Mucosa of descending colon (tissue), 3 donors: Measurements from ENCODE around the gene OR51G2. TPM values are rescaled to one million over a fixed set of nuclear protein-coding genes. Genes with fewer than 3 reads are reported as not detected.
A peak's percentile ranks its signal among the peaks of the same experiment; 100 is the strongest.

ENCODE experiments used
- ATAC-seq: fragments of 200-7000 bp; cut with Tn5 transposase; one replicate; pipeline ENCODE4 v1.9.1; 2020; ENCODE audit warnings: mild to moderate bottlenecking, moderate library complexity
- DNase-seq, 3 donors: peaks; one replicate each; pipeline ENCODE4 v3.0.0-alpha.2; 2020
- H3K36me3 ChIP-seq: fragments of 200-600 bp; one replicate; pipeline ENCODE4 v1.8.0; 2021; ENCODE audit warnings: low read depth, mild to moderate bottlenecking
- H3K4me1 ChIP-seq: fragments of 200-600 bp; one replicate; pipeline ENCODE4 v1.8.0; 2021; ENCODE audit warnings: low read depth, mild to moderate bottlenecking
- H3K4me3 ChIP-seq: fragments of 200-600 bp; one replicate; pipeline ENCODE4 v1.8.0; 2021; ENCODE audit warnings: mild to moderate bottlenecking
- H3K9me3 ChIP-seq: fragments of 200-600 bp; one replicate; pipeline ENCODE4 v1.8.0; 2021; ENCODE audit warnings: mild to moderate bottlenecking
- CTCF ChIP-seq: fragments of 200-600 bp; IDR thresholded peaks from one replicate; pipeline ENCODE4 v1.8.0; 2022; ENCODE audit warnings: antibody characterized with exemption, mild to moderate bottlenecking
- intact Hi-C, 2 donors: fragments of 100-400 bp; cut with DNase I in 1 of 2; cut with micrococcal nuclease in 1 of 2; formaldehyde crosslinking; loops; one replicate each; pipeline versions ENCODE4 v1.11.0 to v1.11.1; 2022; cut with DNase I, micrococcal nuclease
- total RNA-seq, 3 donors: library from RNA; stranded (reverse); fragmentation: NEBNext Ultra II Directional in 2 of 3; extraction: Animal tissue kit (Norgen Biotek cat#: 25700) in 2 of 3; gene quantifications; one replicate each; pipeline versions ENCODE4 v1.2.1 to v1.2.4, GENCODE V29; 2021 to 2023
- donor health status: DM: no; HTN: no; CAD: no; lungs with moderate emphysema.
- donor health status: DM: no; HTN: no; CAD: no.
- donor health status: DM: no; HTN: yes; CAD: no.

OR51G2 gene
- total RNA-seq, 3 donors from 2014 or later: not detected

GRCh38 chr11:4916581-4916980 lies 2.6 kb downstream of the OR51G2 start:
- H3K4me1 ChIP-seq: no peaks in the 10 kb centered on the region
- no peak overlapping the region for H3K4me3 ChIP-seq
- no peak for DNase-seq
- no peaks in the 10 kb centered on the region for H3K9me3 ChIP-seq
- TF ChIP-seq CTCF: no peak
- no peaks in the 10 kb centered on the region for H3K36me3 ChIP-seq
- intact Hi-C loops: no loop called here
- ATAC-seq: no peak

- no peaks in the 10 kb centered on the region for H3K9me3 ChIP-seq
- H3K4me3 ChIP-seq: no peak within 1 kb of the TSS
- no peak for TF ChIP-seq CTCF
- ATAC-seq: no peak
- H3K36me3 ChIP-seq: no peaks in the 10 kb centered on the region
- H3K4me1 ChIP-seq: no peaks in the 10 kb centered on the region
- DNase-seq: no peak
- intact Hi-C loops: no loop called here
Observed at GRCh38 chr11:4903484-4903883, 15.7 kb downstream of the OR51G2 start, which contains the start of gene OR51A7. Gene OR51A7, plus strand, starts transcription at chr11:4903783. Its CDS starts 3,587 bp downstream, at chr11:4907370.

- ATAC-seq: no peak
- no peaks in the 10 kb centered on the region for H3K9me3 ChIP-seq
- no peaks in the 10 kb centered on the region for H3K4me1 ChIP-seq
- DNase-seq: no peak
- no peak for TF ChIP-seq CTCF
- no peaks in the 10 kb centered on the region for H3K36me3 ChIP-seq
- H3K4me3 ChIP-seq: no peak overlapping the region
- intact Hi-C loops: no loop called here
Observed at GRCh38 chr11:4891996-4892640, 27.0 kb downstream of the OR51G2 start.

GRCh38 chr11:4890279-4890678 lies 28.9 kb downstream of the OR51G2 start:
- TF ChIP-seq CTCF: no peak
- no peaks in the 10 kb centered on the region for H3K9me3 ChIP-seq
- H3K4me3 ChIP-seq: no peak overlapping the region
- no peak for ATAC-seq
- DNase-seq: no peak
- intact Hi-C loops: no loop called here
- no peaks in the 10 kb centered on the region for H3K4me1 ChIP-seq
- no peaks in the 10 kb centered on the region for H3K36me3 ChIP-seq

- intact Hi-C loops: no loop called here
- no peak for TF ChIP-seq CTCF
- no peak for DNase-seq
Observed at GRCh38 chr11:4887591-4887990, 31.6 kb downstream of the OR51G2 start.

GRCh38 chr11:4886186-4886585 lies 33.0 kb downstream of the OR51G2 start:
- intact Hi-C loops: no loop called here
- Histone ChIP-seq H3K36me3 (no peaks in the 10 kb centered on the region), H3K4me1 (no peaks in the 10 kb centered on the region), H3K9me3 (no peaks in the 10 kb centered on the region), H3K4me3 (no peak overlapping the region)
- no peak for DNase-seq
- TF ChIP-seq CTCF: no peak
- ATAC-seq: peak; percentile 69

More at GRCh38 chr11:4887591-4887990, 31.6 kb downstream of the OR51G2 start:
- Histone ChIP-seq H3K36me3 (no peaks in the 10 kb centered on the region), H3K4me3 (no peak overlapping the region), H3K9me3 (no peaks in the 10 kb centered on the region), H3K4me1 (no peaks in the 10 kb centered on the region)
- no peak for ATAC-seq
